Breast epithelium (tissue), 4 donors: ENCODE measurements around the gene NKRF. TPM values are rescaled to one million over a fixed set of nuclear protein-coding genes. Genes with fewer than 3 reads are reported as not detected.
"Not testable (repeated sequence)": the region's sequence is repeated elsewhere in the genome, so short reads cannot be mapped to it uniquely, and the experiment has no call there.

Source experiments
- DNase-seq, 2 donors: peaks; one replicate each; pipeline ENCODE4 v3.0.0-alpha.2; 2019; ENCODE audit warnings: low spot score in 2 of 2
- H3K27ac ChIP-seq, 2 donors: fragments of 200-600 bp; sonication (generic) in 1 of 2; one replicate each; pipeline ENCODE4 v1.5.1; 2016 to 2019; ENCODE audit warnings: mild to moderate bottlenecking in 1 of 2
- H3K27me3 ChIP-seq, 2 donors: fragments of 200-600 bp; sonication (generic) in 1 of 2; one replicate each; pipeline versions ENCODE4 v1.5.1 to v1.6.0; 2017 to 2019; ENCODE audit warnings: control low read depth in 1 of 2, mild to moderate bottlenecking in 1 of 2
- H3K36me3 ChIP-seq: fragments of 200-600 bp; one replicate; pipeline ENCODE4 v1.5.1; 2019
- H3K4me1 ChIP-seq, 2 donors: fragments of 200-600 bp; sonication (generic); one replicate each; pipeline ENCODE4 v1.5.1; 2016 to 2019; ENCODE audit warnings: control low read depth in 1 of 2
- H3K4me3 ChIP-seq, 3 donors: fragments of 200-600 bp; sonication (generic); 1 replicate in 2 of 3; 2 replicates in 1 of 3; pipeline ENCODE4 v1.5.1; 2016 to 2019; ENCODE audit warnings: mild to moderate bottlenecking in 3 of 3, moderate library complexity in 2 of 3
- H3K9me3 ChIP-seq, 2 donors: fragments of 200-600 bp; sonication (generic) in 1 of 2; one replicate each; pipeline ENCODE4 v1.5.1; 2016 to 2019; ENCODE audit warnings: control low read depth in 1 of 2
- POLR2A ChIP-seq: fragments of 450-650 bp; IDR thresholded peaks from one replicate; pipeline ENCODE4 v1.6.1; 2016; ENCODE audit warnings: antibody characterized with exemption, mild to moderate bottlenecking, moderate library complexity
- POLR2AphosphoS5 ChIP-seq, 3 donors: sonication (generic); formaldehyde crosslinking; IDR thresholded peaks; one replicate each; pipeline ENCODE4 v1.6.1; 2017; ENCODE audit warnings: antibody characterized with exemption in 3 of 3
- intact Hi-C: fragments of 100-400 bp; cut with DNase I; formaldehyde crosslinking; loops from one replicate; pipeline ENCODE4 v1.15.1; 2023; ENCODE audit warnings: low total_unique reads
- total RNA-seq, 3 donors: library from RNA; depleted of rRNA; stranded (reverse); fragments of >200 nt; gene quantifications; one replicate each; pipeline ENCODE4 v1.1.0, GENCODE V29; 2016
- TF ChIP-seq, protein P1 (sequence below), 3 donors: fragments of 450-650 bp; IDR thresholded peaks; one replicate each; pipeline ENCODE4 v1.5.1; 2016 to 2017; ENCODE audit warnings: antibody characterized with exemption in 3 of 3, mild to moderate bottlenecking in 3 of 3, moderate library complexity in 3 of 3

NKRF gene
- total RNA-seq, 3 donors from 2014 or later = 4.8 to 8.5 (median 8.2) TPM

DNA sequence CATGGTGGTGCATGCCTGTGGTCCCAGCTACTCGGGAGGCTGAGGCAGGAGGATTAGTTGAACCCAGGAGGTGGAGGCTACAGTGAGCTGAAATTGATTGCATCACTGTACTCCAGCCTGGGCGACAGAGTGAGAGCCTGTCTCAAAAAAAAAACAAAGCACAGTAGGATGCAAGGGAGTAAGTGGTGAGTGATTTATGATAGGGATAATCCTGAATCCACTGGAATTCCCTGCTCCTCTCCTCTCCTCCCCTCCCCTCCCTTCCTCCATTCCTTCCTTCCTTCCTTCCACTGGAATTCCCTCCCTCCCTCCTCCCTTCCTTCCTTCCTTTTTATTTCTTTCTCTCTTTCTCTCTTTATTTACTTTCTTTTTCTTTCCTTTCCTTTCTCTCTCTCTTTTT is 40.9 kb upstream of the NKRF start:
- intact Hi-C loops = no loop called here
- H3K4me3 ChIP-seq = no peak overlapping the region
- H3K27ac ChIP-seq = no peak overlapping the region
- H3K27me3 ChIP-seq = peaks cover 0 to 9% of the 10 kb centered on the region in 2 donors
- no peak for DNase-seq
- H3K36me3 ChIP-seq = no peaks in the 10 kb centered on the region
- H3K4me1 ChIP-seq = no peaks in the 10 kb centered on the region
- H3K9me3 ChIP-seq = no peaks in the 10 kb centered on the region
- TF ChIP-seq POLR2AphosphoS5 (IDR thresholded peaks at IDR 0.05) (no peak), POLR2A (no peak)
- TF ChIP-seq, protein P1, sequence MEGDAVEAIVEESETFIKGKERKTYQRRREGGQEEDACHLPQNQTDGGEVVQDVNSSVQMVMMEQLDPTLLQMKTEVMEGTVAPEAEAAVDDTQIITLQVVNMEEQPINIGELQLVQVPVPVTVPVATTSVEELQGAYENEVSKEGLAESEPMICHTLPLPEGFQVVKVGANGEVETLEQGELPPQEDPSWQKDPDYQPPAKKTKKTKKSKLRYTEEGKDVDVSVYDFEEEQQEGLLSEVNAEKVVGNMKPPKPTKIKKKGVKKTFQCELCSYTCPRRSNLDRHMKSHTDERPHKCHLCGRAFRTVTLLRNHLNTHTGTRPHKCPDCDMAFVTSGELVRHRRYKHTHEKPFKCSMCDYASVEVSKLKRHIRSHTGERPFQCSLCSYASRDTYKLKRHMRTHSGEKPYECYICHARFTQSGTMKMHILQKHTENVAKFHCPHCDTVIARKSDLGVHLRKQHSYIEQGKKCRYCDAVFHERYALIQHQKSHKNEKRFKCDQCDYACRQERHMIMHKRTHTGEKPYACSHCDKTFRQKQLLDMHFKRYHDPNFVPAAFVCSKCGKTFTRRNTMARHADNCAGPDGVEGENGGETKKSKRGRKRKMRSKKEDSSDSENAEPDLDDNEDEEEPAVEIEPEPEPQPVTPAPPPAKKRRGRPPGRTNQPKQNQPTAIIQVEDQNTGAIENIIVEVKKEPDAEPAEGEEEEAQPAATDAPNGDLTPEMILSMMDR (IDR thresholded peaks at IDR 0.05) = no peak

DNA sequence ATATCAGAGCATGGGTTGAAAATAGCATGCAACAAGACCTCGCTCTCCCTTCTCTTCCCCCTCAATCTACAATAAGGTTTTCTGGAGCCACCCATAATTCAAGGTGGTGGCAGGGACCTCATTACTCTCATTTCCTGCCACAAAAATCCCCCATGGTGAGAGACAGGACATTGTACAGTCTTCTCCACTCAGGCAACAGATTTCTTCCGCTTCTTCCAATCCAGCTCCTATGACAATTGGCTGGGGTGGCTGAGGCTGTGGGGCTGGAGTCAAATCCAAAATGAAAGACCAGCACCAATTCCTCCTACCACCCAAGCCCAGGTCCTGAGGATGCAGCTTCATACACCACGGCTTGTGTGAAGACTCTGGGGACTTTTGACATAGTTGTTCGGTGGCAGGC is 40.3 kb upstream of the NKRF start:
- H3K27me3 ChIP-seq = peaks cover 0 to 12% of the 10 kb centered on the region in 2 donors
- no peaks in the 10 kb centered on the region for H3K4me1 ChIP-seq
- no peak for DNase-seq
- no peak overlapping the region for H3K4me3 ChIP-seq
- no peak overlapping the region for H3K27ac ChIP-seq
- H3K36me3 ChIP-seq = no peaks in the 10 kb centered on the region
- H3K9me3 ChIP-seq = no peaks in the 10 kb centered on the region
- intact Hi-C loops = no loop called here
- TF ChIP-seq, protein P1 (IDR thresholded peaks at IDR 0.05) = no peak
- no peak for TF ChIP-seq POLR2A
- no peak for TF ChIP-seq POLR2AphosphoS5 (IDR thresholded peaks at IDR 0.05)

DNA sequence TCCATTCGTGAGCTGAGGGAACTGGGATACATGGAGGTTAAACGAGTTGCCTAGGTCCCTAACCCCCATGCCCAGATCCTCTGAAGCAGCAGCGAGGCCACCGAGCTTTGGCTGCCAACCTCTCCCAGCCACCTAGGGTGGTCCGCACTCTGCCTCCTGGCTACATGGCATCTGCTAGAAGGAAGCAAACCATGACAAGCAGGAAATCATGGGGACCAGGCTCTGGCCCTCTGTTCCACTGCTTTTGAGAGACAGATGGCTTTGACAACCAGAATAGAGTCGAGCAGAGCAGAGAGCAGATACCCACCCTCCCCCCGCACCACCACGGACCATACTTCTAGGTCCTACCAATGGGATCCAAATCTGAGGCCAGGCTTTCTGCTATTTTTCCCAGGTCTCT is 37.5 kb upstream of the NKRF start:
- no peak for DNase-seq
- no peaks in the 10 kb centered on the region for H3K4me1 ChIP-seq
- TF ChIP-seq, protein P1 (IDR thresholded peaks at IDR 0.05) = no peak
- TF ChIP-seq POLR2A (no peak), POLR2AphosphoS5 (IDR thresholded peaks at IDR 0.05) (no peak)
- H3K9me3 ChIP-seq = no peaks in the 10 kb centered on the region
- H3K4me3 ChIP-seq = no peak overlapping the region
- peaks cover 0 to 23% of the 10 kb centered on the region in 2 donors for H3K27me3 ChIP-seq
- no peaks in the 10 kb centered on the region for H3K36me3 ChIP-seq
- H3K27ac ChIP-seq = no peak overlapping the region
- intact Hi-C loops = no loop called here

DNA sequence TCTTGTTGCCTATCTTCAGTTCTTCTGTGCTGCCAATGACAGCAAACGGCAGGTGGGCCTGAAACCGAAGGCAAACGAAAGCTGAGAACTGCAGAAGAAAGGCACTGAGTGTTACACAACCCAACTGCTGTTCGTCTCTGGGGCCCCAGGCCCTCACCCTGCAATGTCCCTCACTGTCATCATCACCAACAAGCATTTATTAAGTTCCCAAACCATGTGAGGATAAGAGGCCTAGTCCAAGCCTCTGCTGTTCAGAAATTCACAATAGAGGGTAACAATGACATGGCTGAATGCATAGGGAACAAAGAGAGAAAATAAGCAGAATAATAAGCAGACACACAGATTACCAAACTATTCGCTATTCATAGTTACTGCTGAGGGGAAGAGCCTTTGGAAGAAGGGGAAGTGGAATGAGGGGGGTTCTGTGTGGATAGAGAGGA is 34.5 kb upstream of the NKRF start:
- intact Hi-C loops = no loop called here
- TF ChIP-seq POLR2A (no peak), POLR2AphosphoS5 (IDR thresholded peaks at IDR 0.05) (no peak)
- TF ChIP-seq, protein P1 (IDR thresholded peaks at IDR 0.05) = no peak

GRCh38 chrX:119638725-119639471 is 32.7 kb upstream of the NKRF start:
- peaks cover 0 to 23% of the 10 kb centered on the region in 2 donors for H3K27me3 ChIP-seq
- no peaks in the 10 kb centered on the region for H3K36me3 ChIP-seq
- no peak overlapping the region for H3K4me3 ChIP-seq
- H3K9me3 ChIP-seq = no peaks in the 10 kb centered on the region
- no peak for DNase-seq
- H3K4me1 ChIP-seq = no peaks in the 10 kb centered on the region
- intact Hi-C loops = no loop called here
- no peak overlapping the region for H3K27ac ChIP-seq
- TF ChIP-seq POLR2AphosphoS5 (IDR thresholded peaks at IDR 0.05) (no peak), POLR2A (no peak)
- TF ChIP-seq, protein P1 (IDR thresholded peaks at IDR 0.05) = no peak

More for the DNA sequence above, 34.5 kb upstream of the NKRF start:
- H3K4me3 ChIP-seq = no peak overlapping the region
- H3K4me1 ChIP-seq = no peaks in the 10 kb centered on the region
- no peaks in the 10 kb centered on the region for H3K36me3 ChIP-seq
- no peaks in the 10 kb centered on the region for H3K9me3 ChIP-seq
- no peak for DNase-seq
- H3K27me3 ChIP-seq = peaks cover 0 to 23% of the 10 kb centered on the region in 2 donors
- no peak overlapping the region for H3K27ac ChIP-seq

DNA sequence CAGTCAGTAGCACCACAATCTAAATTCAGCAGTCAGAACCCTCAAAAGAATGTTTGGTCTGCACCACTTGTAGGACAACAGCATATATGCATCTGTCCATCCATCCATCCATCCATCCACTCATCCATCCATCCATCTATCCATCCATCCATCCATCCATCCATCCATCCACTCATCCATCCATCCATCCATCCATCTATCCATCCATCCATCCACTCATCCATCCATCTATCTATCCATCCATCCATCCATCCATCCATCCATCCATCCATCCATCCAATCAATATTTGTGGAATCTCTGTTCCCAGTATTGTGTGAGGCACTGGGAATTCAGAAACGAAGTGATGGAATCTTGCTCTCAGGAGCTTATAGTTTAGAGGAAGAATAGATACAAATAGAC is 31.2 kb upstream of the NKRF start:
- H3K9me3 ChIP-seq, H3K4me3 ChIP-seq, H3K27ac ChIP-seq, intact Hi-C loops, H3K4me1 ChIP-seq, DNase-seq, H3K36me3 ChIP-seq: not testable (repeated sequence)
- H3K27me3 ChIP-seq = peaks cover 0 to 16% of the 10 kb centered on the region in 2 donors
